Stomach (tissue), 9 donors: ENCODE measurements around the gene HEXD. TPM values are rescaled to one million over a fixed set of nuclear protein-coding genes. Genes with fewer than 3 reads are reported as not detected.

Source experiments
- DNase-seq, 2 donors: peaks; one replicate each; pipeline versions ENCODE4 v3.0.0 to v3.0.0-alpha.2; 2013 to 2019
- H3K27ac ChIP-seq, 5 donors: fragments of 200-600 bp in 4 of 5; sonication (generic) in 4 of 5; one replicate each; pipeline ENCODE4 v1.5.1; 2013 to 2019; ENCODE audit warnings: mild to moderate bottlenecking in 1 of 5, moderate library complexity in 1 of 5
- H3K27me3 ChIP-seq, 3 donors: fragments of 200-600 bp; sonication (generic); one replicate each; pipeline ENCODE4 v1.5.1; 2017 to 2019; ENCODE audit warnings: mixed run types in 1 of 3
- H3K36me3 ChIP-seq, 4 donors: fragments of 200-600 bp; sonication (generic); 1 replicate in 3 of 4; 2 replicates in 1 of 4; pipeline ENCODE4 v1.5.1; 2016 to 2019
- H3K4me1 ChIP-seq, 4 donors: fragments of 200-600 bp; sonication (generic); one replicate each; pipeline ENCODE4 v1.5.1; 2016 to 2019
- H3K4me3 ChIP-seq, 4 donors: fragments of 200-600 bp; sonication (generic) in 3 of 4; one replicate each; pipeline ENCODE4 v1.5.1; 2016 to 2019; ENCODE audit warnings: mild to moderate bottlenecking in 1 of 4
- H3K9me3 ChIP-seq, 4 donors: fragments of 200-600 bp; sonication (generic); one replicate each; pipeline ENCODE4 v1.5.1; 2016 to 2019
- EP300 ChIP-seq: sonication (generic); formaldehyde crosslinking; IDR thresholded peaks from one replicate; pipeline ENCODE4 v1.6.1; 2017; ENCODE audit warnings: antibody characterized with exemption
- POLR2A ChIP-seq, 4 donors: fragments of 450-650 bp; IDR thresholded peaks; one replicate each; pipeline ENCODE4 v1.6.1; 2016; ENCODE audit warnings: antibody characterized with exemption in 4 of 4, control low read depth in 2 of 4, mild to moderate bottlenecking in 1 of 4, moderate library complexity in 1 of 4
- POLR2AphosphoS5 ChIP-seq, 3 donors: sonication (generic); formaldehyde crosslinking; IDR thresholded peaks; one replicate each; pipeline ENCODE4 v1.6.1; 2016; ENCODE audit warnings: antibody characterized with exemption in 3 of 3
- WGBS, 5 donors: extraction: QIAGEN DNeasy Blood & Tissue Kit in 3 of 5; methylation state at CpG; one replicate each; pipeline versions ENCODE4 v1.1.5 to v1.1.7; 2013 to 2018; 5-methylcytosine and 5-hydroxymethylcytosine counted together
- intact Hi-C: fragments of 100-400 bp; cut with DNase I; formaldehyde crosslinking; loops from one replicate; pipeline ENCODE4 v1.15.1; 2023; ENCODE audit warnings: low total_unique reads
- polyA plus RNA-seq, 3 donors: library from polyadenylated mRNA; stranded (reverse); fragments of 200-250 nt; gene quantifications; one replicate each; pipeline ENCODE4 v1.2.3, GENCODE V29; 2013
- total RNA-seq, 5 donors: library from RNA; depleted of rRNA; stranded (reverse); fragments of >200 nt; gene quantifications; one replicate each; pipeline versions ENCODE4 v1.1.0 to v1.2.3, GENCODE V29; 2014 to 2016
- TF ChIP-seq, protein P1 (sequence below), 7 experiments: fragments of 450-650 bp in 4 of 7; fragments of 200-600 bp in 3 of 7; sonication (generic) in 3 of 7; IDR thresholded peaks; one replicate each; pipeline ENCODE4 v1.5.1; 2016 to 2019; ENCODE audit warnings: antibody characterized with exemption in 7 of 7, control low read depth in 2 of 7, mild to moderate bottlenecking in 1 of 7
- donor health status: healthy with polysubstance abuse.
- donor health status: Bipolar disorder and iron deficiency.
- donor health status: healthy.

The HEXD gene
- total and polyA plus RNA-seq, 8 donors: 13.8 to 212 (median 102) TPM

GRCh38 chr17:82433560-82434215, 15.5 kb downstream of the HEXD start:
- H3K9me3 ChIP-seq: no peaks in the 10 kb centered on the region
- peak in 1 of 2 donors; percentile 3 for DNase-seq
- no peaks in the 10 kb centered on the region for H3K27me3 ChIP-seq
- intact Hi-C loops: no loop called here
- WGBS, 5 donors: 88 to 94% (median 89%) methylated on average over 25 to 32 of the region's 32 CpGs
- peaks cover 0 to 4% (median 0%) of the 10 kb centered on the region in 4 donors for H3K4me1 ChIP-seq
- H3K4me3 ChIP-seq: no peak overlapping the region
- TF ChIP-seq POLR2AphosphoS5 (IDR thresholded peaks at IDR 0.05) (no peak), POLR2A (IDR thresholded peaks at IDR 0.05) (no peak), EP300 (no peak)
- TF ChIP-seq, protein P1, sequence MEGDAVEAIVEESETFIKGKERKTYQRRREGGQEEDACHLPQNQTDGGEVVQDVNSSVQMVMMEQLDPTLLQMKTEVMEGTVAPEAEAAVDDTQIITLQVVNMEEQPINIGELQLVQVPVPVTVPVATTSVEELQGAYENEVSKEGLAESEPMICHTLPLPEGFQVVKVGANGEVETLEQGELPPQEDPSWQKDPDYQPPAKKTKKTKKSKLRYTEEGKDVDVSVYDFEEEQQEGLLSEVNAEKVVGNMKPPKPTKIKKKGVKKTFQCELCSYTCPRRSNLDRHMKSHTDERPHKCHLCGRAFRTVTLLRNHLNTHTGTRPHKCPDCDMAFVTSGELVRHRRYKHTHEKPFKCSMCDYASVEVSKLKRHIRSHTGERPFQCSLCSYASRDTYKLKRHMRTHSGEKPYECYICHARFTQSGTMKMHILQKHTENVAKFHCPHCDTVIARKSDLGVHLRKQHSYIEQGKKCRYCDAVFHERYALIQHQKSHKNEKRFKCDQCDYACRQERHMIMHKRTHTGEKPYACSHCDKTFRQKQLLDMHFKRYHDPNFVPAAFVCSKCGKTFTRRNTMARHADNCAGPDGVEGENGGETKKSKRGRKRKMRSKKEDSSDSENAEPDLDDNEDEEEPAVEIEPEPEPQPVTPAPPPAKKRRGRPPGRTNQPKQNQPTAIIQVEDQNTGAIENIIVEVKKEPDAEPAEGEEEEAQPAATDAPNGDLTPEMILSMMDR (IDR thresholded peaks at IDR 0.05): no peak
- no peak overlapping the region for H3K27ac ChIP-seq
- peaks cover 4 to 72% (median 52%) of the 10 kb centered on the region in 4 donors for H3K36me3 ChIP-seq

DNA sequence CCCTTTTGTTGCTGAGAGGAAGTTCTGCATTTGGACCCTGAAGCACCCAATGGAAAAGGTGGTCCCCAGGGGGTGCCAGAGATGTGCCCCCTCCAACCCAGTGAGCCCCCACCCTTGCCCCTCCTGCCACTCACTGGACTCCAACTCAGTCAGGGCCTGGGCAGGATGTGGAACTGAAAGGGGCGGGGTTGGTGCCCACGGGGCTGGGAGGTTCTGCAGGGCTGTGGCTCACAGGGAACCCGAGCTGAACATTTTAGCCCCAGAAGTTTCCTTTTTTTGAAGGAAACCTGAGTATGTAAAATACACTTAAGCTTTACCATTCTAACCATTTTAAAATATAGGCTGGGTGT, 16.0 kb downstream of the HEXD start:
- WGBS, 5 donors: 37 to 69% (median 61%) methylated on average over 3 of the region's 3 CpGs
- intact Hi-C loops: no loop called here
- DNase-seq: no peak
- H3K27ac ChIP-seq: no peak overlapping the region
- no peak overlapping the region for H3K4me3 ChIP-seq
- H3K27me3 ChIP-seq: no peaks in the 10 kb centered on the region
- H3K4me1 ChIP-seq: peaks cover 0 to 4% (median 0%) of the 10 kb centered on the region in 4 donors
- no peaks in the 10 kb centered on the region for H3K9me3 ChIP-seq
- no peak for TF ChIP-seq EP300
- TF ChIP-seq, protein P1 (IDR thresholded peaks at IDR 0.05): no peak
- no peak for TF ChIP-seq POLR2AphosphoS5 (IDR thresholded peaks at IDR 0.05)
- TF ChIP-seq POLR2A (IDR thresholded peaks at IDR 0.05): no peak
- H3K36me3 ChIP-seq: peaks cover 4 to 72% (median 49%) of the 10 kb centered on the region in 4 donors

- no peaks in the 10 kb centered on the region for H3K27me3 ChIP-seq
- DNase-seq: no peak
- no peaks in the 10 kb centered on the region for H3K9me3 ChIP-seq
- H3K4me3 ChIP-seq: no peak overlapping the region
- H3K36me3 ChIP-seq: peaks cover 4 to 72% (median 51%) of the 10 kb centered on the region in 4 donors
- H3K27ac ChIP-seq: no peak overlapping the region
- 82 to 93% (median 88%) methylated on average over 11 to 12 of the region's 12 CpGs for WGBS, 5 donors
- TF ChIP-seq, protein P1 (IDR thresholded peaks at IDR 0.05): no peak
- TF ChIP-seq POLR2AphosphoS5 (IDR thresholded peaks at IDR 0.05) (no peak), POLR2A (IDR thresholded peaks at IDR 0.05) (no peak), EP300 (no peak)
- H3K4me1 ChIP-seq: peaks cover 0 to 9% (median 2%) of the 10 kb centered on the region in 4 donors
- intact Hi-C loops: no loop called here
Observed at GRCh38 chr17:82435103-82435502, 17.0 kb downstream of the HEXD start.

DNA sequence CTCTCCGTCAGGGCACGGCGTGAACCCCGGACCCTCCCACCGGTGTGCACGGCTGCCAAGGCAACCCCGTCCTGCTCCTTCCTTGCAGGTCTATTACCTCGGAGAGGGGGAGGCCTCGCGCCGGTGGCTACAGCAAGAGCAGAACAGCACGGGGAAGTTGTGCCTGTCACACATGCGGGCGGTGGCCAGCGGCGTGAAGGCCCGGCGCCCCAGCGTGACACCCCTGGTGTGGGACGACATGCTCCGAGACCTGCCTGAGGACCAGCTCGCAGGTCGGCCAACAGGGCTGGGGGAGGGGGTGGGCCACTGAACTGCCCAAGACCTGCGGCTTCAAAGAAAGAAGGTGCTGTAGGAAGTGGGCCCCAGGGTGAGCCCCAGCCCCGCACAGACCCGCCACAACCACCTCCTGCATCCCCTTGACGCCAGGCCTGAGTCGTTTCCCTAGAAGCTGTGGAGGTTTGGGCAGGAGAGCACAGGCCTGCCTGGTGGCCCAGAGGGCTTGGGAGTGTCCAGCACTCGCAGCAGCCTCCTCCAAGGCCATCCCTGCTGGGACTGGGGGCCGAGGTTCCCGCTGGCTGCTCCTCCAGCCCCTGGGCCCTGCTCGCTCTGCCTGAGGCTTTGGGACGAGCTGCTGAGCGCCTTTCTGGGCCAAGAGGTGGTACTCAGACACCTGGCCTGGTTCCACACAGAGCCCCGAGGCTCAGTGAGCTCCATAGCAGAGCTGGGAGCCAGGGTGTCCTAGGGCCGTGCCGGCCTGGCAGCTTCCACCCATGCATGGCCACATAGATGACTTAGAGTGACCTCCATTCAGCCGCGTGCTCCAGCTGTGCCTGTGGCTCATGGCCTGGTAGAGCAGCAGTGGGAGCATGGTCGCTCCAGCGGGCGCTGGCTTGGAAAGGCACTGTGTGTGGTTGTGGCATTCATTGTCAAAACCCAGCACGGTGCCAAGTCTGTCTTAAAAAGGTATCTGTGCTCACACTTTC, 17.7 kb downstream of the HEXD start:
- H3K4me1 ChIP-seq: peaks cover 0 to 13% (median 6%) of the 10 kb centered on the region in 4 donors
- WGBS, 5 donors: 87 to 93% (median 89%) methylated on average over 37 to 43 of the region's 43 CpGs
- no peak for DNase-seq
- peaks cover 4 to 74% (median 54%) of the 10 kb centered on the region in 4 donors for H3K36me3 ChIP-seq
- H3K9me3 ChIP-seq: no peaks in the 10 kb centered on the region
- no peaks in the 10 kb centered on the region for H3K27me3 ChIP-seq
- no peak overlapping the region for H3K4me3 ChIP-seq
- intact Hi-C loops: no loop called here
- no peak overlapping the region for H3K27ac ChIP-seq
- TF ChIP-seq POLR2AphosphoS5 (IDR thresholded peaks at IDR 0.05) (no peak), POLR2A (IDR thresholded peaks at IDR 0.05) (no peak), EP300 (no peak)
- TF ChIP-seq, protein P1 (IDR thresholded peaks at IDR 0.05): no peak
